MCF 10A (cell line): ENCODE measurements around the gene YBEY. TPM values are rescaled to one million over a fixed set of nuclear protein-coding genes. Genes with fewer than 3 reads are reported as not detected.

Experiments used
- BruUV-seq: library from RNA; stranded (reverse); fragments of 400-500 nt; replicated peaks from 2 replicates; lab custom pipeline; 2021; lab: Mats Ljungman, UMichigan
- CTCF ChIA-PET: fragments of 300-600 bp; sonication (Branson Sonifier 250); formaldehyde crosslinking; extraction: SDS; loops from one replicate; lab custom pipeline; 2021; ENCODE audit warnings: antibody characterized with exemption, inconsistent platforms; lab: Yijun Ruan, JAX
- POLR2A ChIA-PET: fragments of 300-600, 350-650 bp; sonication (Branson Sonifier 250); formaldehyde crosslinking; extraction: SDS; loops from one replicate; lab custom pipeline; 2020; ENCODE audit warnings: antibody characterized with exemption, inconsistent platforms; lab: Yijun Ruan, JAX
- DNase-seq: peaks from one replicate; pipeline ENCODE4 v3.0.0-alpha.2; 2018; ENCODE audit not compliant: unreplicated experiment
- H3K27ac Mint-ChIP-seq: one replicate; pipeline ENCODE4 v1.8.0; 2022; ENCODE audit warnings: mild to moderate bottlenecking, low read depth, mixed read lengths; ENCODE audit not compliant: unreplicated experiment
- H3K27me3 Mint-ChIP-seq: one replicate; pipeline ENCODE4 v1.8.0; 2022; ENCODE audit warnings: mixed read lengths; ENCODE audit not compliant: insufficient read depth, unreplicated experiment
- H3K36me3 Mint-ChIP-seq: one replicate; pipeline ENCODE4 v1.8.0; 2022; ENCODE audit warnings: mild to moderate bottlenecking, moderate library complexity, mixed read lengths; ENCODE audit not compliant: insufficient read depth, unreplicated experiment
- H3K4me1 Mint-ChIP-seq: one replicate; pipeline ENCODE4 v1.8.0; 2022; ENCODE audit warnings: mixed read lengths; ENCODE audit not compliant: insufficient read depth, unreplicated experiment
- H3K4me3 Mint-ChIP-seq: one replicate; pipeline ENCODE4 v1.8.0; 2022; ENCODE audit warnings: mild to moderate bottlenecking, moderate library complexity, mixed read lengths; ENCODE audit not compliant: unreplicated experiment
- H3K9me3 Mint-ChIP-seq: one replicate; pipeline ENCODE4 v1.8.0; 2022; ENCODE audit warnings: mixed read lengths; ENCODE audit not compliant: unreplicated experiment
- intact Hi-C: fragments of 100-400 bp; cut with micrococcal nuclease; formaldehyde crosslinking; loops from 2 replicates; pipeline ENCODE4 v1.14.1; 2022
- total RNA-seq: library from RNA; stranded (reverse); gene quantifications from 2 replicates; pipeline ENCODE4 v1.2.3, GENCODE V29; 2022
- TF ChIP-seq, protein P1 (sequence below): fragments of 200-600 bp; IDR thresholded peaks from one replicate; pipeline ENCODE4 v1.8.0; 2022; ENCODE audit warnings: antibody characterized with exemption, mild to moderate bottlenecking; ENCODE audit not compliant: unreplicated experiment

YBEY gene
- total RNA-seq, 1 experiment from 2014 or later, result 26.7 TPM

DNA sequence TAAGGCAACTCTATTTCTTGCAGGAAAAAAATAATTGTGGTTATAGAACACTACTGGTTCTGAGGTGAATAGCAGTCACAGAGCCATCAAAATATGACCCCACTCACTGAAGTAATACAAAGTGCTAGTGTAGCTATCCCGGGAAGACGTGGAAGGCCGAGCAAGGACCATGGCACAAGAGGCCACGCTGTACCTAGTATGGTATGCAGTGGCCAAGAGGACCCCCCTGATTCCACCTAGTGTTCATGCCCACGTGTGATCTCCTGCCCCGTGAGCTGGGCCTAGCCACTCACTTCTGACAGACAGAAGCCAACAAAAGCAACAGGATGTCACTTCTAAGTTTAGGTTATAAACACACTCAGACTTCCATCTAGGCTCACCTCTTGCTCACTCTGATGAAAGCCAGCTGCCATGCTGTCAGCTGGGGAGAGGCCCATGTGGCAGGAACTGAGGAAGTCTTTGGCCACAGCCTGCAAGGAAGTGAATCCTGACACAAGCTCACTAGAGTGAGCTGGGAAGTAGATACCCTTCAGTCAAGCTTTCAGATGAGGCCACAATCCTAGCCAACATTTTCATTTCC is 35.9 kb upstream of the YBEY start:
- Mint-ChIP-seq H3K27ac (peak overlapping the region; percentile 5), H3K36me3 (peaks cover 100% of the 10 kb centered on the region), H3K27me3 (no peaks in the 10 kb centered on the region), H3K9me3 (no peaks in the 10 kb centered on the region), H3K4me1 (peaks cover 11% of the 10 kb centered on the region), H3K4me3 (no peak overlapping the region)
- ChIA-PET CTCF (interaction anchor here (0.6 to 1.3 kb wide), 3 partner anchors 14 to 21 kb away, joined by 3 read pairs; no protein-coding TSS in a partner anchor), POLR2A (interaction anchor here (0.5 to 2.3 kb wide), 3 partner anchors 10 to 301 kb away, joined by 3 to 9 read pairs (median 4); no protein-coding TSS in a partner anchor)
- BruUV-seq, result TSS peak; percentile 15
- TF ChIP-seq, protein P1, sequence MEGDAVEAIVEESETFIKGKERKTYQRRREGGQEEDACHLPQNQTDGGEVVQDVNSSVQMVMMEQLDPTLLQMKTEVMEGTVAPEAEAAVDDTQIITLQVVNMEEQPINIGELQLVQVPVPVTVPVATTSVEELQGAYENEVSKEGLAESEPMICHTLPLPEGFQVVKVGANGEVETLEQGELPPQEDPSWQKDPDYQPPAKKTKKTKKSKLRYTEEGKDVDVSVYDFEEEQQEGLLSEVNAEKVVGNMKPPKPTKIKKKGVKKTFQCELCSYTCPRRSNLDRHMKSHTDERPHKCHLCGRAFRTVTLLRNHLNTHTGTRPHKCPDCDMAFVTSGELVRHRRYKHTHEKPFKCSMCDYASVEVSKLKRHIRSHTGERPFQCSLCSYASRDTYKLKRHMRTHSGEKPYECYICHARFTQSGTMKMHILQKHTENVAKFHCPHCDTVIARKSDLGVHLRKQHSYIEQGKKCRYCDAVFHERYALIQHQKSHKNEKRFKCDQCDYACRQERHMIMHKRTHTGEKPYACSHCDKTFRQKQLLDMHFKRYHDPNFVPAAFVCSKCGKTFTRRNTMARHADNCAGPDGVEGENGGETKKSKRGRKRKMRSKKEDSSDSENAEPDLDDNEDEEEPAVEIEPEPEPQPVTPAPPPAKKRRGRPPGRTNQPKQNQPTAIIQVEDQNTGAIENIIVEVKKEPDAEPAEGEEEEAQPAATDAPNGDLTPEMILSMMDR, result no peak
- no peak for DNase-seq
- intact Hi-C loops, result no loop called here

DNA sequence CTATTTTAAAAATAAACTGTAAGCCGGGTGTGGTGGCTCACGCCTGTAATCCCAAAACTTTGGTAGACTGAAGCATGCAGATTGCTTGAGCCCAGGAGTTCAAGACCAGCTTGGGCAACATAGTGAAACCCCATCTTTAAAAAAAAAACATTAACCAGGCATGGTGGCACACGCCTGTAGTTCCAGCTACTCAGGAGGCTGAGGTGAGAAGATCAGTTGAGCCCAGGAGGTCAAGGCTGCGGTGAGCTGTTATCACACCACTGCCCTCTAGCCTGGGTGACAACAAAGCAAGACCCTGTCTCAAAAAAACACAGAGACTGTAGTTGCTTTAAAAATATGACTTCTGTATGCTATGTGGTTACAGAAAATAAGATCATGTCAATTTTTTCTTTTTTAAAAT is 33.3 kb upstream of the YBEY start:
- no peak for DNase-seq
- Mint-ChIP-seq H3K4me1 (peaks cover 11% of the 10 kb centered on the region), H3K27ac (no peak overlapping the region), H3K4me3 (no peak overlapping the region), H3K36me3 (peaks cover 100% of the 10 kb centered on the region), H3K9me3 (no peaks in the 10 kb centered on the region), H3K27me3 (no peaks in the 10 kb centered on the region)
- ChIA-PET CTCF (interaction anchor here (0.5 to 1.2 kb wide), 3 partner anchors 19 to 29 kb away, joined by 3 to 4 read pairs (median 4); no protein-coding TSS in a partner anchor), POLR2A (interaction anchor here (0.8 to 2.3 kb wide), 4 partner anchors 12 to 25 kb away, joined by 3 to 7 read pairs (median 4); partner anchors contain the start of gene LSS)
- intact Hi-C loops, result loop anchor here (1.0 kb wide), 1 partner anchor 28 kb away; no protein-coding TSS in a partner anchor
- TF ChIP-seq, protein P1, result no peak
- BruUV-seq, result no TSS peak

DNA sequence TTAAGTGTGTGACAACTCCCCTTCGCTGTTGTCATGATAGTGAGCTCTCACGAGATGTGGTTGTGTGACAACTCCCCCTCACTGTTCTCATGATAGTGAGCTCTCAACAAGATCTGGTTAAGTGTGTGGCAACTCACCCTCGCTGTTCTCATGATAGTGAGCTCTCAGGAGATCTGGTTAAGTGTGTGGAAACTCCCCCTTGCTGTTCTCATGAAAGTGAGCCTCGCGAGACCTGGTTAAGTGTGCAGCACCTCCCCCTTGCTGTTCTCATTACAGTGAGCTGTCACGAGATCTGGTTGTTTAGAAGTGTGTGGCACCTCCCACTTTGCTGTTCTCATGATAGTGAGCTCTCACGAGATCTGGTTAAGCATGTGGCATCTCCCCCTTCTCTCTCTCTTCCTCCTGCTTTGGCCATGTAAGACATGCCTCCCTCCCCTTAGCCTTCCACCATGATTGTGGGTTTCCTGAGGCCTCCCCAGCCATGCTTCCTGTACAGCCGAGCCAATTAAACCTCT is 32.5 kb upstream of the YBEY start:
- TF ChIP-seq, protein P1, result no peak
- H3K27ac Mint-ChIP-seq, result no peak overlapping the region
- intact Hi-C loops, result no loop called here
- H3K27me3 Mint-ChIP-seq, result no peaks in the 10 kb centered on the region
- ChIA-PET POLR2A (interaction anchor here (1.2 to 2.3 kb wide), 2 partner anchors 22 to 26 kb away, joined by 3 to 7 read pairs; partner anchors contain the start of gene LSS), CTCF (no interaction called here)
- DNase-seq, result no peak
- H3K4me3 Mint-ChIP-seq, result no peak overlapping the region
- peaks cover 100% of the 10 kb centered on the region for H3K36me3 Mint-ChIP-seq
- no peaks in the 10 kb centered on the region for H3K9me3 Mint-ChIP-seq
- BruUV-seq, result no TSS peak
- H3K4me1 Mint-ChIP-seq, result peaks cover 11% of the 10 kb centered on the region

DNA sequence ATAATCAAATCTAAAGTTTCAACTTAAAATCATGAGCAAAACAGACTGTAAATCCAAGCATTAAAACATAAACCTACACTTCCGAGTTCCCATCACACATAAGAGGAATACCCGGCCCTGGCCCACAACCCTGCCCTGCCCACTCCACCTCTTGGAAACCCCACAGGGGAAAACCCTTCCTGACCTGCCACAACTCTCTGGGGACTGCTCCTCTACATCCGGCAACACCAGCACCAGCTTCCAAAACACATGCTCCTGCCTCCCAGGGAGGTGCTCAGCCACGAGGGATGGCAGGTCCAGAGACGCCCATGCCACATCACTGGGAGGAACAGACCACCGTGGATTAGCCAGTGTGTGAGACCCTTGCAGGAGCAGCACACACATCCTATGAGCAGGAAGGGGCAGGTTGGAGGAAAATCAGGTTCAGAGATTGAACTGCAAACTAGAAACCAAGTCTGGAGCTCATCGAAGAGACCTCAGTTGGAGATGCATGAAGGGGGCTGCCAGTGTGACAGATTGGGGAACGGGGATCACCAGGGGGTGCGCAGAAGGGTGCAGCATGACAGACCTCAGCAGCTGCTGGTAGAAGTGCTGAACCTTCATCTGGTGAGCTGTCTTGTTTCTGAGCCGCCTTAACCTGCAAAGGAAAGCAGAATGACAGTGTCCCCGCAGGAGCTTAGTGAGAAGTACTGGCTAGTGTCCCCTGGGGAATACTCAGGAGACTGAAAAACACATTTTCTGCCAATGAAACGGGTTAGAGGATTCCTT is 31.8 kb upstream of the YBEY start:
- Mint-ChIP-seq H3K9me3 (no peaks in the 10 kb centered on the region), H3K27ac (peak overlapping the region; percentile 59), H3K36me3 (peaks cover 100% of the 10 kb centered on the region), H3K4me3 (no peak overlapping the region), H3K27me3 (no peaks in the 10 kb centered on the region), H3K4me1 (peaks cover 11% of the 10 kb centered on the region)
- ChIA-PET POLR2A (interaction anchor here (0.5 to 1.0 kb wide), 3 partner anchors 21 to 30 kb away, joined by 3 read pairs; no protein-coding TSS in a partner anchor), CTCF (interaction anchor here (1.0 kb wide), 1 partner anchor 153 kb away, joined by 3 read pairs; no protein-coding TSS in a partner anchor)
- BruUV-seq, result no TSS peak
- no peak for DNase-seq
- intact Hi-C loops, result no loop called here
- TF ChIP-seq, protein P1, result no peak
